Measurements from ENCODE around the gene UNC50. TPM values are rescaled to one million over a fixed set of nuclear protein-coding genes. Genes with fewer than 3 reads are reported as not detected.
A peak's percentile ranks its signal among the peaks of the same experiment; 100 is the strongest.

UNC50 gene
- total and polyA plus RNA-seq, 3 experiments from 2014 or later, result 41.8 to 53.1 (median 42.4) TPM

- POLR2A ChIA-PET, result no interaction called here
Observed at GRCh38 chr2:98564541-98565132, 43.8 kb upstream of the UNC50 start.

GRCh38 chr2:98565286-98565860 is 43.0 kb upstream of the UNC50 start:
- ChIA-PET POLR2A (no interaction called here), CTCF (no interaction called here)
- H3K4me1 Mint-ChIP-seq, result peaks cover 0 to 3% (median 0%) of the 10 kb centered on the region in 3 donors
- DNase-seq, result no peak
- Histone ChIP-seq H3K9me3 (ENCODE audit: low read length) (no peaks in the 10 kb centered on the region), H3K4me3 (ENCODE audit: low read length) (no peak overlapping the region), H3K4me1 (ENCODE audit: insufficient read depth, low read length) (no peaks in the 10 kb centered on the region), H3K27ac (ENCODE audit: low read depth, low read length) (no peak overlapping the region), H3K27me3 (ENCODE audit: insufficient read depth, low read length, poor library complexity, severe bottlenecking) (no peaks in the 10 kb centered on the region), H3K36me3 (ENCODE audit: insufficient read depth, low read length) (peaks cover 68% of the 10 kb centered on the region)
- H3K27me3 Mint-ChIP-seq, result no peaks in the 10 kb centered on the region
- peak overlapping the region in 1 of 8 donors; percentile 17 for H3K27ac Mint-ChIP-seq
- H3K36me3 Mint-ChIP-seq, result peaks cover 0 to 98% (median 23%) of the 10 kb centered on the region in 3 donors
- H3K9me3 Mint-ChIP-seq, result no peaks in the 10 kb centered on the region
- H3K4me3 Mint-ChIP-seq, result no peak overlapping the region

More at GRCh38 chr2:98564541-98565132, 43.8 kb upstream of the UNC50 start:
- Histone ChIP-seq H3K27ac (ENCODE audit: low read depth, low read length) (no peak overlapping the region), H3K4me1 (ENCODE audit: insufficient read depth, low read length) (no peaks in the 10 kb centered on the region), H3K36me3 (ENCODE audit: insufficient read depth, low read length) (peaks cover 67% of the 10 kb centered on the region), H3K27me3 (ENCODE audit: insufficient read depth, low read length, poor library complexity, severe bottlenecking) (no peaks in the 10 kb centered on the region), H3K4me3 (ENCODE audit: low read length) (no peak overlapping the region), H3K9me3 (ENCODE audit: low read length) (no peaks in the 10 kb centered on the region)
- CTCF ChIA-PET, result no interaction called here
- H3K4me1 Mint-ChIP-seq, result peaks cover 5 to 8% (median 6%) of the 10 kb centered on the region in 3 donors
- H3K4me3 Mint-ChIP-seq, result no peak overlapping the region
- H3K9me3 Mint-ChIP-seq, result no peaks in the 10 kb centered on the region
- peak overlapping the region in 1 of 8 donors; percentile 24 for H3K27ac Mint-ChIP-seq
- no peaks in the 10 kb centered on the region for H3K27me3 Mint-ChIP-seq
- H3K36me3 Mint-ChIP-seq, result peaks cover 0 to 98% (median 19%) of the 10 kb centered on the region in 3 donors
- no peak for DNase-seq

- DNase-seq, result no peak
- H3K27me3 Mint-ChIP-seq, result no peaks in the 10 kb centered on the region
- H3K36me3 ChIP-seq (ENCODE audit: insufficient read depth, low read length), result peaks cover 71% of the 10 kb centered on the region
- H3K27me3 ChIP-seq (ENCODE audit: insufficient read depth, low read length, poor library complexity, severe bottlenecking), result no peaks in the 10 kb centered on the region
- H3K27ac Mint-ChIP-seq, result peak overlapping the region in 2 of 8 donors; percentile 68 to 93
- peaks cover 0 to 3% (median 0%) of the 10 kb centered on the region in 3 donors for H3K4me1 Mint-ChIP-seq
- no peaks in the 10 kb centered on the region for H3K9me3 Mint-ChIP-seq
- H3K4me3 Mint-ChIP-seq, result no peak overlapping the region
- H3K9me3 ChIP-seq (ENCODE audit: low read length), result no peaks in the 10 kb centered on the region
- H3K4me1 ChIP-seq (ENCODE audit: insufficient read depth, low read length), result no peaks in the 10 kb centered on the region
- H3K36me3 Mint-ChIP-seq, result peaks cover 0 to 98% (median 23%) of the 10 kb centered on the region in 3 donors
- CTCF ChIA-PET, result no interaction called here
- H3K4me3 ChIP-seq (ENCODE audit: low read length), result no peak overlapping the region
- POLR2A ChIA-PET, result no interaction called here
- no peak overlapping the region for H3K27ac ChIP-seq (ENCODE audit: low read depth, low read length)
Observed at GRCh38 chr2:98565941-98566340, 42.4 kb upstream of the UNC50 start.

GRCh38 chr2:98568161-98568956 is 40.0 kb upstream of the UNC50 start:
- Histone ChIP-seq H3K27me3 (ENCODE audit: insufficient read depth, low read length, poor library complexity, severe bottlenecking) (no peaks in the 10 kb centered on the region), H3K36me3 (ENCODE audit: insufficient read depth, low read length) (peaks cover 73% of the 10 kb centered on the region), H3K27ac (ENCODE audit: low read depth, low read length) (no peak overlapping the region), H3K9me3 (ENCODE audit: low read length) (no peaks in the 10 kb centered on the region), H3K4me3 (ENCODE audit: low read length) (no peak overlapping the region), H3K4me1 (ENCODE audit: insufficient read depth, low read length) (no peaks in the 10 kb centered on the region)
- CTCF ChIA-PET, result interaction anchor here (0.7 to 2.6 kb wide), 10 partner anchors 10 to 269 kb away, joined by 3 to 15 read pairs (median 3); no protein-coding TSS in a partner anchor
- H3K4me3 Mint-ChIP-seq, result no peak overlapping the region
- peak overlapping the region in 5 of 8 donors; percentile 17 to 79 (median 51) for H3K27ac Mint-ChIP-seq
- H3K36me3 Mint-ChIP-seq, result peaks cover 0 to 99% (median 20%) of the 10 kb centered on the region in 3 donors
- no peak for DNase-seq
- POLR2A ChIA-PET, result no interaction called here
- H3K9me3 Mint-ChIP-seq, result no peaks in the 10 kb centered on the region
- no peaks in the 10 kb centered on the region for H3K27me3 Mint-ChIP-seq
- no peaks in the 10 kb centered on the region for H3K4me1 Mint-ChIP-seq

- no peak overlapping the region for H3K27ac ChIP-seq (ENCODE audit: low read depth, low read length)
- peak overlapping the region in 7 of 8 donors; percentile 10 to 95 (median 79) for H3K27ac Mint-ChIP-seq
- no peaks in the 10 kb centered on the region for H3K27me3 Mint-ChIP-seq
- no peak overlapping the region for H3K4me3 ChIP-seq (ENCODE audit: low read length)
- H3K4me3 Mint-ChIP-seq, result no peak overlapping the region
- H3K27me3 ChIP-seq (ENCODE audit: insufficient read depth, low read length, poor library complexity, severe bottlenecking), result no peaks in the 10 kb centered on the region
- H3K9me3 Mint-ChIP-seq, result no peaks in the 10 kb centered on the region
- CTCF ChIA-PET, result interaction anchor here (0.7 to 2.6 kb wide), 9 partner anchors 9 to 268 kb away, joined by 3 to 15 read pairs (median 3); no protein-coding TSS in a partner anchor
- peaks cover 70% of the 10 kb centered on the region for H3K36me3 ChIP-seq (ENCODE audit: insufficient read depth, low read length)
- peak; percentile 45 to 74 (median 61) for DNase-seq
- H3K4me1 ChIP-seq (ENCODE audit: insufficient read depth, low read length), result no peaks in the 10 kb centered on the region
- H3K4me1 Mint-ChIP-seq, result no peaks in the 10 kb centered on the region
- H3K9me3 ChIP-seq (ENCODE audit: low read length), result no peaks in the 10 kb centered on the region
- peaks cover 0 to 98% (median 22%) of the 10 kb centered on the region in 3 donors for H3K36me3 Mint-ChIP-seq
- POLR2A ChIA-PET, result no interaction called here
Observed at GRCh38 chr2:98569197-98569793, 39.1 kb upstream of the UNC50 start.

GRCh38 chr2:98569915-98570314 is 38.5 kb upstream of the UNC50 start:
- Histone ChIP-seq H3K36me3 (ENCODE audit: insufficient read depth, low read length) (peaks cover 68% of the 10 kb centered on the region), H3K27ac (ENCODE audit: low read depth, low read length) (no peak overlapping the region), H3K27me3 (ENCODE audit: insufficient read depth, low read length, poor library complexity, severe bottlenecking) (no peaks in the 10 kb centered on the region), H3K4me1 (ENCODE audit: insufficient read depth, low read length) (no peaks in the 10 kb centered on the region), H3K9me3 (ENCODE audit: low read length) (no peaks in the 10 kb centered on the region), H3K4me3 (ENCODE audit: low read length) (no peak overlapping the region)
- Mint-ChIP-seq H3K9me3 (no peaks in the 10 kb centered on the region), H3K27ac (peak overlapping the region in 7 of 8 donors; percentile 0 to 95 (median 79)), H3K36me3 (peaks cover 0 to 98% (median 22%) of the 10 kb centered on the region in 3 donors), H3K4me3 (no peak overlapping the region), H3K4me1 (no peaks in the 10 kb centered on the region), H3K27me3 (no peaks in the 10 kb centered on the region)
- ChIA-PET CTCF (interaction anchor here (1.2 kb wide), 1 partner anchor 13 kb away, joined by 3 read pairs; no protein-coding TSS in a partner anchor), POLR2A (no interaction called here)
- DNase-seq, result no peak

GRCh38 chr2:98570356-98570755 is 38.0 kb upstream of the UNC50 start:
- Histone ChIP-seq H3K36me3 (ENCODE audit: insufficient read depth, low read length) (peaks cover 70% of the 10 kb centered on the region), H3K27me3 (ENCODE audit: insufficient read depth, low read length, poor library complexity, severe bottlenecking) (no peaks in the 10 kb centered on the region), H3K27ac (ENCODE audit: low read depth, low read length) (no peak overlapping the region), H3K9me3 (ENCODE audit: low read length) (no peaks in the 10 kb centered on the region), H3K4me3 (ENCODE audit: low read length) (no peak overlapping the region), H3K4me1 (ENCODE audit: insufficient read depth, low read length) (no peaks in the 10 kb centered on the region)
- Mint-ChIP-seq H3K4me3 (no peak overlapping the region), H3K27me3 (no peaks in the 10 kb centered on the region), H3K27ac (peak overlapping the region in 5 of 8 donors; percentile 17 to 93 (median 83)), H3K36me3 (peaks cover 0 to 98% (median 22%) of the 10 kb centered on the region in 3 donors), H3K4me1 (no peaks in the 10 kb centered on the region), H3K9me3 (no peaks in the 10 kb centered on the region)
- no peak for DNase-seq
- CTCF ChIA-PET, result interaction anchor here (1.2 kb wide), 1 partner anchor 13 kb away, joined by 3 read pairs; no protein-coding TSS in a partner anchor
- POLR2A ChIA-PET, result no interaction called here

Data from CD8-positive, alpha-beta memory T cell (primary cell).